Measurements from ENCODE around the gene CDPF1. TPM values are rescaled to one million over a fixed set of nuclear protein-coding genes. Genes with fewer than 3 reads are reported as not detected.
A peak's percentile ranks its signal among the peaks of the same experiment; 100 is the strongest.
"Not testable (repeated sequence)": the region's sequence is repeated elsewhere in the genome, so short reads cannot be mapped to it uniquely, and the experiment has no call there.

Gene CDPF1
- total RNA-seq, 2 donors from 2014 or later: 5.9 to 12.5 TPM

GRCh38 chr22:46201059-46201757 is 48.9 kb downstream of the CDPF1 start:
- no peak for TF ChIP-seq CTCF (IDR thresholded peaks at IDR 0.05)
- no peak for TF ChIP-seq POLR2A (IDR thresholded peaks at IDR 0.05)
- WGBS, 2 donors: 60 to 61% methylated on average over 16 to 17 of the region's 17 CpGs
- DNase-seq (peak in 3 of 4 donors; percentile 15 to 42 (median 37)), ATAC-seq (peak; percentile 63)
- H3K4me3 ChIP-seq: no peak overlapping the region
- intact Hi-C loops (cut with DNase I): no loop called here
- H3K36me3 ChIP-seq (replicated peaks in 1 of 2; ENCODE audit: insufficient read depth in 1 of 2, low read depth in 2 of 2): peaks cover 0 to 5% of the 10 kb centered on the region in 2 donors
- H3K27me3 ChIP-seq: no peaks in the 10 kb centered on the region
- no peaks in the 10 kb centered on the region for H3K9me3 ChIP-seq
- peak overlapping the region in 2 of 4 donors; percentile 10 to 55 for H3K27ac ChIP-seq
- no peaks in the 10 kb centered on the region for H3K4me1 ChIP-seq

GRCh38 chr22:46198806-46199205 is 51.3 kb downstream of the CDPF1 start:
- H3K36me3 ChIP-seq (replicated peaks in 1 of 2; ENCODE audit: insufficient read depth in 1 of 2, low read depth in 2 of 2); H3K4me1 ChIP-seq; H3K4me3 ChIP-seq; H3K27ac ChIP-seq; H3K27me3 ChIP-seq; H3K9me3 ChIP-seq; intact Hi-C loops (cut with DNase I); ATAC-seq; DNase-seq: not testable (repeated sequence)
- 94 to 98% methylated on average over 18 of the region's 18 CpGs for WGBS, 2 donors

GRCh38 chr22:46198274-46198673 is 51.8 kb downstream of the CDPF1 start:
- 87 to 94% methylated on average over 18 of the region's 18 CpGs for WGBS, 2 donors
- Histone ChIP-seq H3K36me3 (replicated peaks in 1 of 2; ENCODE audit: insufficient read depth in 1 of 2, low read depth in 2 of 2) (peaks cover 0 to 5% of the 10 kb centered on the region in 2 donors), H3K27ac (no peak overlapping the region), H3K9me3 (no peaks in the 10 kb centered on the region), H3K4me3 (no peak overlapping the region), H3K27me3 (no peaks in the 10 kb centered on the region), H3K4me1 (no peaks in the 10 kb centered on the region)
- DNase-seq (peak in 1 of 4 donors; percentile 7), ATAC-seq (no peak)
- intact Hi-C loops (cut with DNase I): no loop called here
- TF ChIP-seq CTCF (IDR thresholded peaks at IDR 0.05) (no peak), POLR2A (IDR thresholded peaks at IDR 0.05) (no peak)

- H3K9me3 ChIP-seq: no peaks in the 10 kb centered on the region
- DNase-seq (peak in 2 of 4 donors; percentile 15 to 44), ATAC-seq (no peak)
- no peak for TF ChIP-seq POLR2A (IDR thresholded peaks at IDR 0.05)
- H3K4me3 ChIP-seq: no peak overlapping the region
- H3K36me3 ChIP-seq (replicated peaks in 1 of 2; ENCODE audit: insufficient read depth in 1 of 2, low read depth in 2 of 2): peaks cover 0 to 5% of the 10 kb centered on the region in 2 donors
- no peak overlapping the region for H3K27ac ChIP-seq
- no peaks in the 10 kb centered on the region for H3K4me1 ChIP-seq
- H3K27me3 ChIP-seq: no peaks in the 10 kb centered on the region
- 79 to 89% methylated on average over 8 of the region's 8 CpGs for WGBS, 2 donors
- intact Hi-C loops (cut with DNase I): no loop called here
Observed at GRCh38 chr22:46196278-46196677, 53.8 kb downstream of the CDPF1 start.

GRCh38 chr22:46195487-46196165 is 54.5 kb downstream of the CDPF1 start:
- H3K4me1 ChIP-seq: no peaks in the 10 kb centered on the region

More at GRCh38 chr22:46195487-46196165, 54.5 kb downstream of the CDPF1 start:
- no peaks in the 10 kb centered on the region for H3K9me3 ChIP-seq
- WGBS, 2 donors: 84 to 87% methylated on average over 18 of the region's 18 CpGs
- intact Hi-C loops (cut with DNase I): no loop called here
- no peak overlapping the region for H3K27ac ChIP-seq
- DNase-seq: peak in 2 of 4 donors; percentile 13 to 18
- no peaks in the 10 kb centered on the region for H3K27me3 ChIP-seq
- H3K36me3 ChIP-seq (replicated peaks in 1 of 2; ENCODE audit: insufficient read depth in 1 of 2, low read depth in 2 of 2): peaks cover 0 to 5% of the 10 kb centered on the region in 2 donors
- H3K4me3 ChIP-seq: no peak overlapping the region
- TF ChIP-seq POLR2A (IDR thresholded peaks at IDR 0.05) (no peak), CTCF (IDR thresholded peaks at IDR 0.05) (no peak)
- no peak for ATAC-seq

Other genes starting within 250 kb of the CDPF1 start
- 10 to 100 TPM; 15.8 to 19.8 TPM for gene PPARA, start 99.8 kb downstream of the CDPF1 start, total RNA-seq
- gene PKDREJ, start 13.1 kb upstream of the CDPF1 start, total RNA-seq: under 1 TPM; under 0.01 to 0.33 TPM
- gene TTC38, start 17.7 kb upstream of the CDPF1 start, total RNA-seq: 100 to 1,000 TPM in 1 of 2 donors, 10 to 100 TPM in 1; 38.4 to 113 TPM
- under 1 TPM in 1 of 2 donors, not detected in 1; 0.26 TPM for gene GTSE1, start 46.6 kb upstream of the CDPF1 start, total RNA-seq
- gene TRMU, start 85.4 kb upstream of the CDPF1 start, total RNA-seq: 10 to 100 TPM; 34.2 to 43.5 TPM